ENCODE data around the gene GALNT2. TPM values are rescaled to one million over a fixed set of nuclear protein-coding genes. Genes with fewer than 3 reads are reported as not detected.

GALNT2 gene
- total and polyA plus RNA-seq, 10 of the 15 experiments (the other 5 are each of a cell fraction or from before 2014, with no cell fraction given): 0.52 to 27.7 (median 16.3) TPM

DNA sequence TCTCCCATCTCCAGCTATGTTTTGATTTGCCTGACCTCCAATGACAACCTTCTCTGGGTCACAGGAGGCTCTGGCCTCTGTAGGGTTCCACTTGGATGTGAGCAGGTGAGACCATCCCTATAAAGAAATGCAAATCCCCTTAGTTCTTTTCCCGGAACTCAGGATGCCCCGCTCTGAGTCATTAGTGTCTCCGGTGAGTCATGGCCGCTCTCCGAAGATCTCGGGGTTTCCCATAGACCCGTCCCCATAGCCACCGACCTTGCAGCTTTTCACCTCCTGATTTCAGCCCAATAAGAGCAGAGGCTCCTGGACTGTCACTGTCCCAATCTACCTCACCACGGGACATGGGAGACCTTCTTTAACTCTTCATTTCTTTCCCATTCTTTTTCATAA, 260.9 kb downstream of the GALNT2 start:
- Histone ChIP-seq H3K27me3 (replicated peaks in 1 of 2; ENCODE audit: control insufficient read depth in 2 of 2, insufficient read depth in 2 of 2, low read length in 1 of 2) (no peaks in the 10 kb centered on the region), H2AFZ (ENCODE audit: control insufficient read depth, low read depth, low read length) (peak overlapping the region; percentile 51), H3K4me2 (ENCODE audit: control insufficient read depth, insufficient read depth) (0 out of 2 replicates have a peak overlapping the region, but pooled peaks have one; percentile 13), H3K79me2 (ENCODE audit: control insufficient read depth, insufficient read depth, low read length) (no peaks in the 10 kb centered on the region), H4K20me1 (ENCODE audit: control insufficient read depth, insufficient read depth) (no peaks in the 10 kb centered on the region), H3K36me3 (ENCODE audit: control insufficient read depth in 2 of 2, insufficient read depth in 2 of 2, low read length in 1 of 2) (no peaks in the 10 kb centered on the region), H3K4me3 (no peak overlapping the region), H3K9me3 (replicated peaks; ENCODE audit: control insufficient read depth, insufficient read depth, low read length) (no peaks in the 10 kb centered on the region), H3K4me1 (ENCODE audit: control insufficient read depth, insufficient read depth, low read length) (peaks cover 6% of the 10 kb centered on the region), H3K9ac (ENCODE audit: control insufficient read depth, insufficient read depth, low read length) (no peak overlapping the region), H3K27ac (ENCODE audit: control insufficient read depth, insufficient read depth) (no peak overlapping the region)
- TF ChIP-seq YY1 (IDR thresholded peaks at IDR 0.05; ENCODE audit: low read depth, low read length) (peak; percentile 46; the same call in 1 of the 2 replicates), CHD1 (IDR thresholded peaks at IDR 0.05; ENCODE audit: low read depth, low read length) (no peak), NR2C2 (IDR thresholded peaks at IDR 0.05; ENCODE audit: borderline replicate concordance, control insufficient read depth, insufficient read length, low read depth) (no peak), JUNB (IDR thresholded peaks at IDR 0.05) (peak; percentile 43; the same call in 1 of the 2 replicates)
- intact Hi-C loops (cut with micrococcal nuclease; ENCODE audit: unreplicated experiment) (no loop called here), in situ Hi-C loops (cut with MboI) (no loop called here)
- RAD21 ChIA-PET (ENCODE audit: unreplicated experiment): no interaction called here
- peak; percentile 5 for DNase-seq (ENCODE audit: low read depth, low spot score)
- BruUV-seq (replicated peaks): no TSS peak
- 3% methylated on average over 9 of the region's 9 CpGs for WGBS (ENCODE audit: insufficient coverage, insufficient replicate concordance, low lambda C conversion rate, missing lambda C conversion rate)
- SMC1A ChIA-PET (ENCODE audit: uncharacterized antibody, unreplicated experiment): no interaction called here
- CTCF ChIA-PET: no interaction called here
- FAIRE-seq: no peak
- ATAC-seq: peak; percentile 93
- POLR2A ChIA-PET: no interaction called here

GRCh38 chr1:230328342-230329015, 261.4 kb downstream of the GALNT2 start:
- Histone ChIP-seq H3K79me2 (ENCODE audit: control insufficient read depth, insufficient read depth, low read length) (no peaks in the 10 kb centered on the region), H3K27me3 (replicated peaks in 1 of 2; ENCODE audit: control insufficient read depth in 2 of 2, insufficient read depth in 2 of 2, low read length in 1 of 2) (no peaks in the 10 kb centered on the region), H3K27ac (ENCODE audit: control insufficient read depth, insufficient read depth) (no peak overlapping the region), H3K4me3 (no peak overlapping the region), H3K36me3 (ENCODE audit: control insufficient read depth in 2 of 2, insufficient read depth in 2 of 2, low read length in 1 of 2) (no peaks in the 10 kb centered on the region), H3K9me3 (replicated peaks; ENCODE audit: control insufficient read depth, insufficient read depth, low read length) (no peaks in the 10 kb centered on the region), H3K4me1 (ENCODE audit: control insufficient read depth, insufficient read depth, low read length) (peaks cover 6% of the 10 kb centered on the region), H2AFZ (ENCODE audit: control insufficient read depth, low read depth, low read length) (peak overlapping the region; percentile 51), H3K4me2 (ENCODE audit: control insufficient read depth, insufficient read depth) (peak overlapping the region; percentile 22; the same call in 1 of the 2 replicates), H3K9ac (ENCODE audit: control insufficient read depth, insufficient read depth, low read length) (no peak overlapping the region), H4K20me1 (ENCODE audit: control insufficient read depth, insufficient read depth) (no peaks in the 10 kb centered on the region)
- ChIA-PET SMC1A (ENCODE audit: uncharacterized antibody, unreplicated experiment) (no interaction called here), RAD21 (ENCODE audit: unreplicated experiment) (interaction anchor here (0.7 kb wide), 1 partner anchor 147 kb away, joined by 3 read pairs; no protein-coding TSS in a partner anchor), CTCF (interaction anchor here (0.6 kb wide), 1 partner anchor 190 kb away, joined by 3 read pairs; no protein-coding TSS in a partner anchor), POLR2A (interaction anchor here (0.5 to 0.6 kb wide), 2 partner anchors 664 to 915 kb away, joined by 3 to 4 read pairs; no protein-coding TSS in a partner anchor)
- no peak for TF ChIP-seq TCF3 (IDR thresholded peaks at IDR 0.05; ENCODE audit: borderline replicate concordance, insufficient read depth, low read depth, low read length)
- TF ChIP-seq, protein P1, sequence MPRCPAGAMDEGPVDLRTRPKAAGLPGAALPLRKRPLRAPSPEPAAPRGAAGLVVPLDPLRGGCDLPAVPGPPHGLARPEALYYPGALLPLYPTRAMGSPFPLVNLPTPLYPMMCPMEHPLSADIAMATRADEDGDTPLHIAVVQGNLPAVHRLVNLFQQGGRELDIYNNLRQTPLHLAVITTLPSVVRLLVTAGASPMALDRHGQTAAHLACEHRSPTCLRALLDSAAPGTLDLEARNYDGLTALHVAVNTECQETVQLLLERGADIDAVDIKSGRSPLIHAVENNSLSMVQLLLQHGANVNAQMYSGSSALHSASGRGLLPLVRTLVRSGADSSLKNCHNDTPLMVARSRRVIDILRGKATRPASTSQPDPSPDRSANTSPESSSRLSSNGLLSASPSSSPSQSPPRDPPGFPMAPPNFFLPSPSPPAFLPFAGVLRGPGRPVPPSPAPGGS (IDR thresholded peaks at IDR 0.05; ENCODE audit: borderline replicate concordance, insufficient read depth, low read depth, low read length, poor library complexity, severe bottlenecking): peak; percentile 31
- TF ChIP-seq TCF12 (IDR thresholded peaks at IDR 0.05; ENCODE audit: low read depth, low read length): no peak
- intact Hi-C loops (cut with micrococcal nuclease; ENCODE audit: unreplicated experiment): no loop called here
- FAIRE-seq: peak; percentile 7
- no TSS peak for BruUV-seq (replicated peaks)
- peak; percentile 44 for ATAC-seq
- in situ Hi-C loops (cut with MboI): no loop called here
- WGBS (ENCODE audit: insufficient coverage, insufficient replicate concordance, low lambda C conversion rate, missing lambda C conversion rate): 20% methylated on average over 7 of the region's 7 CpGs
- no peak for DNase-seq (ENCODE audit: low read depth, low spot score)
